ENCODE data around the gene NECAB3. TPM values are rescaled to one million over a fixed set of nuclear protein-coding genes. Genes with fewer than 3 reads are reported as not detected.

Gene NECAB3
- total and polyA plus RNA-seq, 7 donors: 27.1 to 50.1 (median 44.6) TPM

GRCh38 chr20:33663161-33664084 is 10.8 kb downstream of the NECAB3 start:
- Histone ChIP-seq H3K36me3 (peaks cover 14 to 20% (median 16%) of the 10 kb centered on the region in 4 donors), H3K9me3 (no peaks in the 10 kb centered on the region), H3K27me3 (no peaks in the 10 kb centered on the region), H3K4me1 (peaks cover 0 to 49% (median 37%) of the 10 kb centered on the region in 4 donors), H3K4me3 (peak overlapping the region; percentile 60 to 77 (median 74)), H3K27ac (peak overlapping the region; percentile 91 to 94 (median 94))
- peak; percentile 91 for DNase-seq
- WGBS, 2 donors: 1% methylated on average over 84 of the region's 84 CpGs
- TF ChIP-seq POLR2A (IDR thresholded peaks at IDR 0.05) (peak; percentile 34 to 57), CTCF (IDR thresholded peaks at IDR 0.05) (no peak), POLR2AphosphoS5 (IDR thresholded peaks at IDR 0.05) (peak; percentile 49 to 85 (median 69))
- intact Hi-C loops (cut with DNase I): loop anchor here (5.0 kb wide), 1 partner anchor 221 kb away; the partner anchor contains the start of gene SNTA1

- whole genome bisulfite sequencing, 2 donors: 94 to 95% methylated on average over 10 of the region's 10 CpGs
- no peak for DNase-seq
- H3K36me3 ChIP-seq: peaks cover 17 to 33% (median 25%) of the 10 kb centered on the region in 4 donors
Observed at GRCh38 chr20:33662172-33662571, 12.1 kb downstream of the NECAB3 start, which contains the start of gene C20orf144. Gene C20orf144, plus strand, starts transcription at chr20:33662327. Its CDS starts 19 bp downstream, at chr20:33662346.

DNA sequence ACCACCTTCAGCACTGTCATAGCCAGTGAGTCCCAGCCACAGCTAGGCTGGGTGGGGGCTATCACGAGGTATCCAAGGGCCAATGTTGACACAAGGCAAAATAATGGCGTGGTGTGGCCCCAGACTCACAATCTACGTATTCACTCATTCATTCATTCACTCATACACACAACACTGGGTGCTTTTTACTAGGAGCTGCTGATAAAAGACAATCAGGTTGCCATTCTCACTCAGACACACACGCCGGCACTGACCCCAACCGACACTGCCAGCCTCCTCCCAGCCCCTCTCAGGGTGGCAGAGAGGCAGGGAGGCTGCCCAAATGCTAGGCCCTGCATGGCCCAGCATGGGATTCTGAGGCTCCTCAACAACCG is 13.6 kb downstream of the NECAB3 start:
- Histone ChIP-seq H3K4me1 (peaks cover 0 to 25% (median 18%) of the 10 kb centered on the region in 4 donors), H3K9me3 (no peaks in the 10 kb centered on the region), H3K36me3 (peaks cover 17 to 37% (median 25%) of the 10 kb centered on the region in 4 donors), H3K4me3 (no peak overlapping the region), H3K27me3 (no peaks in the 10 kb centered on the region), H3K27ac (no peak overlapping the region)
- 88 to 92% methylated on average over 7 of the region's 7 CpGs for WGBS, 2 donors
- no peak for DNase-seq
- TF ChIP-seq POLR2A (IDR thresholded peaks at IDR 0.05) (no peak), CTCF (IDR thresholded peaks at IDR 0.05) (no peak), EP300 (IDR thresholded peaks at IDR 0.05) (no peak), POLR2AphosphoS5 (IDR thresholded peaks at IDR 0.05) (no peak)
- intact Hi-C loops (cut with DNase I): loop anchor here (5.0 kb wide), 1 partner anchor 218 kb away; the partner anchor contains the start of gene SNTA1

More at GRCh38 chr20:33662172-33662571, 12.1 kb downstream of the NECAB3 start, which contains the start of gene C20orf144:
- TF ChIP-seq POLR2AphosphoS5 (IDR thresholded peaks at IDR 0.05) (no peak), CTCF (IDR thresholded peaks at IDR 0.05) (no peak), POLR2A (IDR thresholded peaks at IDR 0.05) (no peak), EP300 (IDR thresholded peaks at IDR 0.05) (no peak)
- Histone ChIP-seq H3K4me1 (peaks cover 0 to 37% (median 28%) of the 10 kb centered on the region in 4 donors), H3K27me3 (no peaks in the 10 kb centered on the region), H3K9me3 (no peaks in the 10 kb centered on the region), H3K4me3 (peak within 1 kb of the TSS; percentile 60 to 77 (median 74)), H3K27ac (peak within 1 kb of the TSS; percentile 91 to 94 (median 94))
- intact Hi-C loops (cut with DNase I): loop anchor here (5.0 kb wide), 1 partner anchor 220 kb away; the partner anchor contains the start of gene SNTA1

DNA sequence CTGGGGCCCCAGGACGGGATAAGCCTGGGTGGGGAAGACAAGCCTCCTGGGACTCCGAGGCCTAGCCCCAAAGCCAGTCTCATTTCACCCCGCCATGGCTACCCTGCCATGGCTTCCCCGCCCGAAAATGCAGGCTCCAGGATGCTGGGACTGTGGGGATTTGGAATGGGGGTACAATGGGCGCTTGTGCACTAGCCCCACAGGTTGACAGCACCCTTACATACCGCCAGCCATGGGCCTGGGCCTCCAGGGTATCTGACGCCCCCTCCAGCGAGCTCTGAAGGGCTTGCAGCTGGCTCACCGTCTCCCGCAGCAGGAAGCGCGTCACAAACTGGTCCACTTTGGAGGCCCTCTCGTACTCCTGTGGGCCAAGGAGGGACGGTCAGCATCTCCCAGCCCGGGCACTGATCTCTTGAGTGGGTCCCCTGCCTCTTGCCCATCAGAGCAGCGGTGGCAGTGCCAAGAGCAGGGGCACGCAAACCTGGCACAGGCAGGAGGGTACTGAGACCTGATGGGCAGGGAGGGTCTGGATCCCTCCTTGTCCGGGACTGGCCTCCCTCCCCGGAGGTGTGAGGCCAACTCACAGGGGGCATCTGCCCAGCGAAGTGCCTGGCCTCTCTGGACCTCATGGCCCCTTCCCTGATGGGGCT is 14.1 kb downstream of the NECAB3 start:
- 92 to 94% methylated on average over 21 of the region's 21 CpGs for WGBS, 2 donors
- intact Hi-C loops (cut with DNase I): loop anchor here (5.0 kb wide), 1 partner anchor 218 kb away; the partner anchor contains the start of gene SNTA1
- Histone ChIP-seq H3K4me3 (no peak overlapping the region), H3K4me1 (peaks cover 0 to 25% (median 17%) of the 10 kb centered on the region in 4 donors), H3K27me3 (no peaks in the 10 kb centered on the region), H3K9me3 (no peaks in the 10 kb centered on the region), H3K36me3 (peaks cover 17 to 37% (median 25%) of the 10 kb centered on the region in 4 donors), H3K27ac (no peak overlapping the region)
- TF ChIP-seq EP300 (IDR thresholded peaks at IDR 0.05) (no peak), CTCF (IDR thresholded peaks at IDR 0.05) (no peak), POLR2AphosphoS5 (IDR thresholded peaks at IDR 0.05) (no peak), POLR2A (IDR thresholded peaks at IDR 0.05) (no peak)
- DNase-seq: peak; percentile 61
